ENCODE results near the gene GCNT1. TPM values are rescaled to one million over a fixed set of nuclear protein-coding genes. Genes with fewer than 3 reads are reported as not detected.
"Not testable (repeated sequence)": the region's sequence is repeated elsewhere in the genome, so short reads cannot be mapped to it uniquely, and the experiment has no call there.

The GCNT1 gene
- total RNA-seq, 1 experiment from 2014 or later: 13.1 TPM

DNA sequence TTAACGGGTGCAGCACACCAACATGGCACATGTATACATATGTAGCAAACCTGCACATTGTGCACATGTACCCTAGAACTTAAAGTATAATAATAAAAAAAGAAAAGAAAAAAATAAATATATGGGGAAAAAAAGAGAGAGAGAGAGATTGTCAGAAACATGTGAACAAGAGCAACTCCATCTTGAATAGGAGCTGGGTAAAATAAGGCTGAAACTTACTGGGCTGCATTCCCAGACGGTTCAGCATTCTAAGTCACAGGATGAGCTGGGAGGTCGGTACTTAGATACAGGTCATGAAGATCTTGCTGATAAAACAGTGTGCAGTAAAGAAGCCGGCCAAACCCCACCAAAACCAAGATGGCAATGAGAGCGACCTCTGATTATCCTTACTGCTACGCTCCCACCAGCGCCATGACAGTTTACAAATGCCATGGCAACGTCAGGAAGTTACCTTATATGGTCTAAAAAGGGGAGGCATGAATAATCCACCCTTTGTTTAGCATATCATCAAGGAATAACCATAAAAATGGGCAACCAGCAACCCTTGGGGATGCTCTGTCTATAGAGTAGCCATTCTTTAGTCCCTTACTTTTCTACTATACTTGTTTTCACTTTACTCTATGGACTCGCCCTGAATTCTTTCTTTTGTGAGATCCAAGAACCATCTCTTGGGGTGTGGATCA, 21.8 kb upstream of the GCNT1 start:
- H3K36me3 ChIP-seq (ENCODE audit: insufficient read depth, low read length); H2AFZ ChIP-seq (ENCODE audit: low read length); DNase-seq; H3K27me3 ChIP-seq (ENCODE audit: low read length); H4K20me1 ChIP-seq (ENCODE audit: insufficient read depth, low read depth, low read length); H3K4me3 ChIP-seq (ENCODE audit: low read length); H3K9me3 ChIP-seq (ENCODE audit: low read length); H3K4me2 ChIP-seq (ENCODE audit: low read depth, low read length, poor library complexity, severe bottlenecking); H3K27ac ChIP-seq (ENCODE audit: low read length); H3K9me2 ChIP-seq (replicated peaks; ENCODE audit: insufficient read depth, low read length); H3K79me2 ChIP-seq (ENCODE audit: low read length); H3K4me1 ChIP-seq (ENCODE audit: low read length); H3K9ac ChIP-seq (ENCODE audit: low read length): not testable (repeated sequence)

DNA sequence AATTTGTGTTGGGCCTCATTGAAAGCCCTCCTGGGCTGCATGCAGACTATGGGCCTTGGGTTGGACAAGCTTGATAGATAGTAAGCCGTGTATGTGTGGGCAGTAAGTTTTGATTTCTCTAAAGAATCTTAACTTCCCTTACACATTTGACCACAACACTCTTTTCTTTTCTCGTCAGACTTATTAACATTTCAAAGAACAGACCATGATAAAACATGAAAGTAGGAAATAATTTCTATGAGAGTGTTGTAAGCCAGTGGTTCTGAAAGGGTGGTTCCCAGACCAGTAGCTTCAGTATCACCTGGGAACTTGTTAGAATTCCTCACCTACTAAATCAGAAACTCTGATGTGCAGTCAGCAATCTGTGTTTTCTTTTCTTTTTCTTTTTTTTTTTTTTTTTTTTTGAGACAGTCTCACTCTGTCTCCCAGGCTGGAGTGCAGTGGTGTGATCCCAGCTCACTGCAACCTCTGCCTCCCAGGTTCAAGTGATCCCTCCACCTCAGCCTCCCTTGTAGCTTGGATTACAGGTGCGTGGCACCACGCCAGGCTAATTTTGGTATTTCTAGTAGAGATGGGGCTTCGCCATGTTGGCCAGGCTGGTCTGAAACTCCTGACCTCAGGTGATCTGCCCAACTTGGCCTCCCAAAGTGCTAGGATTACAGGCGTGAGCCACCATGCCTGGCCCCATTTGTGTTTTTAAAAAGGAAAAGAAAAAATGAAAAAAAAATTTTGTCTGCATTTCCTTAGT, 20.0 kb upstream of the GCNT1 start:
- H3K27me3 ChIP-seq (ENCODE audit: low read length): no peaks in the 10 kb centered on the region
- no peaks in the 10 kb centered on the region for H3K36me3 ChIP-seq (ENCODE audit: insufficient read depth, low read length)
- H3K4me3 ChIP-seq (ENCODE audit: low read length): no peak overlapping the region
- H3K4me2 ChIP-seq (ENCODE audit: low read depth, low read length, poor library complexity, severe bottlenecking): no peak overlapping the region
- no peaks in the 10 kb centered on the region for H3K9me3 ChIP-seq (ENCODE audit: low read length)
- DNase-seq: no peak
- H3K9ac ChIP-seq (ENCODE audit: low read length): no peak overlapping the region
- H3K4me1 ChIP-seq (ENCODE audit: low read length): no peaks in the 10 kb centered on the region
- H2AFZ ChIP-seq (ENCODE audit: low read length): no peak overlapping the region
- no peaks in the 10 kb centered on the region for H3K9me2 ChIP-seq (replicated peaks; ENCODE audit: insufficient read depth, low read length)
- H3K27ac ChIP-seq (ENCODE audit: low read length): no peak overlapping the region
- no peaks in the 10 kb centered on the region for H4K20me1 ChIP-seq (ENCODE audit: insufficient read depth, low read depth, low read length)
- H3K79me2 ChIP-seq (ENCODE audit: low read length): no peaks in the 10 kb centered on the region

DNA sequence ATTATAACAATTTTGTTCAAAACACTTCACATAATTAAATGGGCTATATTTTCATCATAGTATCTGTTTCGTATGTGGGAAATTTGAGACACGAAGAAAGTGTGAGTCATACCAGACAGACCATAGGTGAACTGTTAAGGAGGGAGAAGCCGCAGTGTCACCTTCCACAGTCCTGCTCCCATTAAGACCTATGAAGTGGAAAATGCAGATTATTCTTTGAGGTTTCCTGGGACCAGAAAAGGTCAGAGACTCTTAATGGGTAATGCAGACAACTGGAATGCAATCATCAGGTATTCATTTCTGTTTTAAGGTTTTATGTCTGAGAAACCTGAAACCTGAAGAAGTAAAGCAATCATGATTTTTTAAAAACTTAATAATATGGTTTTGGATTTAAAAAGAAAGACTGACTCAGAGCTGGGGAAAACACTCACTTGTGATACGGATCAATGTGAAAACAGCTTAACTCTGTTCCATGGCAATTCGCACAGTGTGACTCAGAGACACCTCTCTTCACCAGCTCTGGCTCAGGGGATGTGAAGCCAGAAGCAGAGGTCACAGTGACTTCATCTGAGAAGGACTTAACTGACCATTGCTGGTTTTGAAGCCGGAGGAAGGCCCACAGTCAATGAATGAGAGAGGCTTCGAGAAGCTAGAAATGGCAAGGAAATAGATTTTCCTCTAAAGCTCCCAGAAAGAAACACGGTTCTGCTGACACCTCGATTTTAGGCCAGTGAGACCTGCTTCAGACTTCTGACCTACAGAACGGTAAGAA, 17.2 kb upstream of the GCNT1 start:
- H3K27ac ChIP-seq (ENCODE audit: low read length): no peak overlapping the region
- H3K9me2 ChIP-seq (replicated peaks; ENCODE audit: insufficient read depth, low read length): no peaks in the 10 kb centered on the region
- no peaks in the 10 kb centered on the region for H3K27me3 ChIP-seq (ENCODE audit: low read length)
- no peak overlapping the region for H3K9ac ChIP-seq (ENCODE audit: low read length)
- H3K4me2 ChIP-seq (ENCODE audit: low read depth, low read length, poor library complexity, severe bottlenecking): no peak overlapping the region
- H3K36me3 ChIP-seq (ENCODE audit: insufficient read depth, low read length): no peaks in the 10 kb centered on the region
- no peak overlapping the region for H2AFZ ChIP-seq (ENCODE audit: low read length)
- no peak for DNase-seq
- H3K4me3 ChIP-seq (ENCODE audit: low read length): no peak overlapping the region
- no peaks in the 10 kb centered on the region for H3K79me2 ChIP-seq (ENCODE audit: low read length)
- no peaks in the 10 kb centered on the region for H3K9me3 ChIP-seq (ENCODE audit: low read length)
- no peaks in the 10 kb centered on the region for H4K20me1 ChIP-seq (ENCODE audit: insufficient read depth, low read depth, low read length)
- no peaks in the 10 kb centered on the region for H3K4me1 ChIP-seq (ENCODE audit: low read length)

DNA sequence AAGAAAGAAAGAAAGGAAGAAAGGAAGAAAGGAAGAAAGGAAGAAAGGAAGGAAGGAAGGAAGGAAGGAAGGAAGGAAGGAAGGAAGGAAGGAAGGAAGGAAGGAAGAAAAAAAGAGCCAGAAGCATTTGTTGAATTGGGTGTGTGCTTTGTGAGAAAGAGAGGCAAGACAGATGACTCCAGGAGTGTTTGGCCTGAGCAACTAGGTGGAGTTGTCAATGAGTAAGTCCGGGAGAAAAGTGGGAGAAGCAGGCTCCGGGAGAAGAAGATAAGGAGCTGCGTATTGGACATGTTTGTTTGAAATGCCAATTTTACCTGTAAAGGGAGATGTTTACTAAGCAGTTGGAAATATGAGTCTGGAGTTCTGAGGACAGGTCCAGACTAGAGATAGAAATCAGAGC, 15.1 kb upstream of the GCNT1 start:
- no peaks in the 10 kb centered on the region for H4K20me1 ChIP-seq (ENCODE audit: insufficient read depth, low read depth, low read length)
- H3K9me3 ChIP-seq (ENCODE audit: low read length): no peaks in the 10 kb centered on the region
- no peak overlapping the region for H3K9ac ChIP-seq (ENCODE audit: low read length)
- DNase-seq: no peak
- H3K79me2 ChIP-seq (ENCODE audit: low read length): no peaks in the 10 kb centered on the region
- H3K9me2 ChIP-seq (replicated peaks; ENCODE audit: insufficient read depth, low read length): no peaks in the 10 kb centered on the region
- no peak overlapping the region for H3K4me2 ChIP-seq (ENCODE audit: low read depth, low read length, poor library complexity, severe bottlenecking)
- no peaks in the 10 kb centered on the region for H3K36me3 ChIP-seq (ENCODE audit: insufficient read depth, low read length)
- H3K27ac ChIP-seq (ENCODE audit: low read length): no peak overlapping the region
- H2AFZ ChIP-seq (ENCODE audit: low read length): no peak overlapping the region
- no peaks in the 10 kb centered on the region for H3K27me3 ChIP-seq (ENCODE audit: low read length)
- H3K4me1 ChIP-seq (ENCODE audit: low read length): no peaks in the 10 kb centered on the region
- H3K4me3 ChIP-seq (ENCODE audit: low read length): no peak overlapping the region

DNA sequence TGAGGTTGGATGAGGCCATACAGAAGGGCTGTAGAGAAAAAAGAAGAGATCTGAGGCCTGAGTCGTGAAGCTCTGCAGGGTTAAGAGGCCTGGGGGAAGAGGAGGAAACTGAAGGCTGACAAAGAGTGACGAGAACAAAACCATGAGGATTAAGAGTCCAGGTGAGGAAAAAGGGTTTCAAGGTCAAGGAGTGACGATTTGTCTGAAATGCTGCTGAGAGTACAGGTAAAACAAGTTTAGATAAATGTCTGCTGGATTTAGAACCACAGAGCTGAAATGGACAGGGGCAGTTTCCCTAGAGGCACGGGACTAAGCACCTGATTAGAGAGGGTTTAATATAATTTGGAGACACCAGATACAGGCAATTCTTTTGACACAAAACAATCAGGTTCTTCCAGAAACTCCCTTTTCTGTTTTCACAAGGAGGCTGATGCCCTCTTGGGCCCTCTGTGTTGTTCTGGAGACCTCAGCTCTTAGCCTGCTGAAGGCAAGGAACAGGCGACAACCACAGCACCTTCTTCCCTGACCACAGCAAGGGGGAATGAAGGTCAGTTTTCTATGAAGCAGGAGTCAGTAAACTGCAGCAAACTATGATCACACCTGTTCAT, 14.6 kb upstream of the GCNT1 start:
- Histone ChIP-seq H3K9me2 (replicated peaks; ENCODE audit: insufficient read depth, low read length) (no peaks in the 10 kb centered on the region), H3K27me3 (ENCODE audit: low read length) (no peaks in the 10 kb centered on the region), H3K79me2 (ENCODE audit: low read length) (no peaks in the 10 kb centered on the region), H4K20me1 (ENCODE audit: insufficient read depth, low read depth, low read length) (no peaks in the 10 kb centered on the region), H3K4me1 (ENCODE audit: low read length) (no peaks in the 10 kb centered on the region), H3K4me2 (ENCODE audit: low read depth, low read length, poor library complexity, severe bottlenecking) (no peak overlapping the region), H3K9ac (ENCODE audit: low read length) (no peak overlapping the region), H3K4me3 (ENCODE audit: low read length) (no peak overlapping the region), H3K9me3 (ENCODE audit: low read length) (no peaks in the 10 kb centered on the region), H3K27ac (ENCODE audit: low read length) (no peak overlapping the region), H2AFZ (ENCODE audit: low read length) (no peak overlapping the region), H3K36me3 (ENCODE audit: insufficient read depth, low read length) (no peaks in the 10 kb centered on the region)
- DNase-seq: no peak

DNA sequence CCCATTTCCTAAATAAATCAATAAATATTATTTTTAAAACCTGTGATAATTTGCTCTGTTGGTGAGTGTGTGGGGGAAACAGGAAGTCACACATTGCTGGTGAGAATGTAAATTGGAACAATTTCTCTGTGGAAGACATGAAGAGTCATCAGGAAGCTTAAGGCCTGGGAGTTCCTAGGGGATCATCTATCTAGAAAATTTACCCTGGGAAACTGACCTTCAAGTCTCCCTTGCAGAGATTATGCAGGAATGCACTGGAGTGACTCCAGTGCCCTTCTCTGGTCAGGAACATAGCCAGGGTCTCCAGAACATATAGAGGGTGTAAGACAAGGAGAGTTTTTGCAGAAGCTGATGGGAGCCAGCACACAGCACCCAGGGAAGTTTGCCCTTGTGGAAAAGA, 13.0 kb upstream of the GCNT1 start:
- no peak overlapping the region for H2AFZ ChIP-seq (ENCODE audit: low read length)
- no peaks in the 10 kb centered on the region for H3K79me2 ChIP-seq (ENCODE audit: low read length)
- H3K9me2 ChIP-seq (replicated peaks; ENCODE audit: insufficient read depth, low read length): no peaks in the 10 kb centered on the region
- H3K4me3 ChIP-seq (ENCODE audit: low read length): no peak overlapping the region
- no peaks in the 10 kb centered on the region for H3K27me3 ChIP-seq (ENCODE audit: low read length)
- no peak overlapping the region for H3K27ac ChIP-seq (ENCODE audit: low read length)
- no peaks in the 10 kb centered on the region for H4K20me1 ChIP-seq (ENCODE audit: insufficient read depth, low read depth, low read length)
- H3K9me3 ChIP-seq (ENCODE audit: low read length): no peaks in the 10 kb centered on the region
- H3K36me3 ChIP-seq (ENCODE audit: insufficient read depth, low read length): no peaks in the 10 kb centered on the region
- DNase-seq: no peak
- H3K4me2 ChIP-seq (ENCODE audit: low read depth, low read length, poor library complexity, severe bottlenecking): no peak overlapping the region
- H3K9ac ChIP-seq (ENCODE audit: low read length): no peak overlapping the region
- no peaks in the 10 kb centered on the region for H3K4me1 ChIP-seq (ENCODE audit: low read length)

DNA sequence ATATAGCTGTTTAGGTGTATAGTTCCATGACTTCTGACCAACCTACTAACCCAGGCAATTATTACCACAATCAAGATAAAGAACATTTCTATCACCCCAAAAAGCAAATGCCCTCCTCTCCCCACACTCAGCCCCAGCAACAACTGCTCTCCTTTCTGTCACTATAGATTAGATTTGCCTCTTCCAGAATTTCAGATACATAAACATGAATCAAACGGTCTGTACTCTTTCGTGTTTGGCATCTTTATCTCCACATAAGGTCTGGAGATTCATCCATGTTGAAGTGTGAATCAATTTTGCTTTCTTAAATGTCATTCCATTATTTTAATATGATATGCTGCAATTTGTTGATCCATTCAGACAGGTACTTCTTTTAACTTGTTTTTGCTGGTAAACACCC, 10.5 kb upstream of the GCNT1 start:
- Histone ChIP-seq H3K4me2 (ENCODE audit: low read depth, low read length, poor library complexity, severe bottlenecking) (no peak overlapping the region), H3K9me2 (replicated peaks; ENCODE audit: insufficient read depth, low read length) (no peaks in the 10 kb centered on the region), H2AFZ (ENCODE audit: low read length) (no peak overlapping the region), H3K9ac (ENCODE audit: low read length) (no peak overlapping the region), H3K27ac (ENCODE audit: low read length) (no peak overlapping the region), H3K9me3 (ENCODE audit: low read length) (no peaks in the 10 kb centered on the region), H3K4me3 (ENCODE audit: low read length) (no peak overlapping the region), H4K20me1 (ENCODE audit: insufficient read depth, low read depth, low read length) (no peaks in the 10 kb centered on the region), H3K4me1 (ENCODE audit: low read length) (peaks cover 5% of the 10 kb centered on the region), H3K79me2 (ENCODE audit: low read length) (no peaks in the 10 kb centered on the region), H3K27me3 (ENCODE audit: low read length) (no peaks in the 10 kb centered on the region), H3K36me3 (ENCODE audit: insufficient read depth, low read length) (no peaks in the 10 kb centered on the region)
- no peak for DNase-seq

DNA sequence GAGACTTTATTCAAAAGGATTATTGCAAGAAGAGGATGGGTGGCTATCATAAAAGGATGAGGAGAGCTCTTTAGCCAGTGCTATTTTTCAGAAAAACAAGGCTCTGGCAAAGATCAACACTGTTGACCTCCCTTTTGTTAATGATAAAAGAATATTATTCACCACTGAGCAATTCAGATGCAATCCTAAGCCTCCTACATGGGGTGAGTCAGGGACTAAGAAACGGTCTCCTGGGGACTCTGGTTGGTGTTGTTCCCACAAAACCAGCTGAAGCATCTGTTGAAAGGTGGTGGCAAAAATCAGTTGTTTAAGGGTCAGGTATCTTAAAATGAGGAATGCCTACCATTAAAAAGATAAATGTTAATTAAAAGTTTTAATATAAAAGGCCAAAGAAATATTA, 7.7 kb upstream of the GCNT1 start:
- Histone ChIP-seq H3K9me2 (replicated peaks; ENCODE audit: insufficient read depth, low read length) (no peaks in the 10 kb centered on the region), H3K4me2 (ENCODE audit: low read depth, low read length, poor library complexity, severe bottlenecking) (no peak overlapping the region), H2AFZ (ENCODE audit: low read length) (no peak overlapping the region), H4K20me1 (ENCODE audit: insufficient read depth, low read depth, low read length) (no peaks in the 10 kb centered on the region), H3K27ac (ENCODE audit: low read length) (no peak overlapping the region), H3K4me3 (ENCODE audit: low read length) (no peak overlapping the region), H3K9me3 (ENCODE audit: low read length) (no peaks in the 10 kb centered on the region), H3K9ac (ENCODE audit: low read length) (no peak overlapping the region), H3K36me3 (ENCODE audit: insufficient read depth, low read length) (no peaks in the 10 kb centered on the region), H3K79me2 (ENCODE audit: low read length) (no peaks in the 10 kb centered on the region), H3K27me3 (ENCODE audit: low read length) (no peaks in the 10 kb centered on the region), H3K4me1 (ENCODE audit: low read length) (peaks cover 5% of the 10 kb centered on the region)
- no peak for DNase-seq
